WTC11 (cell line): ENCODE data around the gene CCBE1. TPM values are rescaled to one million over a fixed set of nuclear protein-coding genes. Genes with fewer than 3 reads are reported as not detected.

Experiments used
- ATAC-seq: fragments of 200-7000 bp; cut with Tn5 transposase; 2 replicates; pipeline ENCODE4 v1.10.0; 2021; ENCODE audit warnings: mild to moderate bottlenecking, moderate library complexity
- CTCF ChIA-PET: fragments of 300-600 bp; sonication (Branson Sonifier 250); formaldehyde crosslinking; loops from one replicate; lab custom pipeline; 2021; ENCODE audit warnings: antibody characterized with exemption; lab: Charles Lee
- POLR2A ChIA-PET: fragments of 350-600 bp; sonication (Branson Sonifier 250); formaldehyde crosslinking; loops from one replicate; lab custom pipeline; 2021; ENCODE audit warnings: antibody characterized with exemption; lab: Charles Lee
- DNase-seq: peaks from one replicate; pipeline ENCODE4 v3.0.0; 2021; ENCODE audit warnings: low spot score
- H3K27ac Mint-ChIP-seq: 2 replicates; pipeline ENCODE4 v1.8.0; 2021; ENCODE audit warnings: mixed read lengths
- H3K27me3 Mint-ChIP-seq: 2 replicates; pipeline ENCODE4 v1.8.0; 2021; ENCODE audit warnings: low read depth, mild to moderate bottlenecking, moderate library complexity, mixed read lengths
- H3K36me3 Mint-ChIP-seq: 2 replicates; pipeline ENCODE4 v1.8.0; 2021; ENCODE audit warnings: mixed read lengths
- H3K4me1 Mint-ChIP-seq: 2 replicates; pipeline ENCODE4 v1.8.0; 2022; ENCODE audit warnings: mixed read lengths
- H3K4me3 Mint-ChIP-seq: 2 replicates; pipeline ENCODE4 v1.8.0; 2021; ENCODE audit warnings: mild to moderate bottlenecking, moderate library complexity, mixed read lengths
- H3K9me3 Mint-ChIP-seq: 2 replicates; pipeline ENCODE4 v1.8.0; 2021; ENCODE audit warnings: mixed read lengths
- GABPB1 ChIP-seq: sonication (generic); formaldehyde crosslinking; IDR thresholded peaks from 2 replicates; pipeline ENCODE4 v1.8.1; 2023; ENCODE audit warnings: mild to moderate bottlenecking, missing genetic modification reagents
- JAZF1 ChIP-seq: fragments of 250-450 bp; sonication (Bioruptor Pico); IDR thresholded peaks from 2 replicates; pipeline ENCODE4 v1.9.0; 2021; ENCODE audit warnings: moderate library complexity, mild to moderate bottlenecking, inconsistent platforms
- RELA ChIP-seq: sonication (generic); formaldehyde crosslinking; IDR thresholded peaks from 2 replicates; pipeline ENCODE4 v1.8.1; 2022; ENCODE audit warnings: missing genetic modification reagents, mild to moderate bottlenecking, borderline replicate concordance
- RORB ChIP-seq: fragments of 250-450 bp; sonication (Bioruptor Pico); IDR thresholded peaks from 2 replicates; pipeline ENCODE4 v1.9.0; 2021; ENCODE audit warnings: mild to moderate bottlenecking
- TCF7 ChIP-seq: sonication (generic); formaldehyde crosslinking; IDR thresholded peaks from 2 replicates; pipeline ENCODE4 v1.8.0; 2022; ENCODE audit warnings: mild to moderate bottlenecking, low read depth, missing genetic modification reagents, moderate library complexity
- ZNF219 ChIP-seq: sonication (generic); formaldehyde crosslinking; IDR thresholded peaks from 2 replicates; pipeline ENCODE4 v1.8.0; 2023; ENCODE audit warnings: missing genetic modification reagents, mild to moderate bottlenecking, borderline replicate concordance
- total RNA-seq: library from RNA; stranded (reverse); gene quantifications from 3 replicates; pipeline ENCODE4 v1.2.3, GENCODE V29; 2021
- TF ChIP-seq, protein P1 (sequence below): sonication (generic); formaldehyde crosslinking; IDR thresholded peaks from 2 replicates; pipeline ENCODE4 v1.8.1; 2022; ENCODE audit warnings: mild to moderate bottlenecking, missing genetic modification reagents, moderate library complexity, borderline replicate concordance
- TF ChIP-seq, protein P2 (sequence below): sonication (generic); formaldehyde crosslinking; IDR thresholded peaks from 2 replicates; pipeline ENCODE4 v1.8.1; 2023; ENCODE audit warnings: mild to moderate bottlenecking, missing genetic modification reagents
- TF ChIP-seq, protein P3 (sequence below): sonication (generic); formaldehyde crosslinking; conservative IDR thresholded peaks from 2 replicates; pipeline ENCODE4 v1.8.1; 2022; ENCODE audit warnings: mild to moderate bottlenecking, missing genetic modification reagents
- TF ChIP-seq, protein P4 (sequence below): fragments of 250-450 bp; sonication (Bioruptor Pico); IDR thresholded peaks from 2 replicates; pipeline ENCODE4 v1.9.0; 2021; ENCODE audit warnings: moderate library complexity, mild to moderate bottlenecking, inconsistent platforms, borderline replicate concordance
- TF ChIP-seq, protein P5 (sequence below): sonication (generic); formaldehyde crosslinking; IDR thresholded peaks from 2 replicates; pipeline ENCODE4 v1.8.1; 2022; ENCODE audit warnings: low read depth, missing genetic modification reagents, borderline replicate concordance

Gene CCBE1
- total RNA-seq, 1 experiment from 2014 or later = 9.7 TPM

DNA sequence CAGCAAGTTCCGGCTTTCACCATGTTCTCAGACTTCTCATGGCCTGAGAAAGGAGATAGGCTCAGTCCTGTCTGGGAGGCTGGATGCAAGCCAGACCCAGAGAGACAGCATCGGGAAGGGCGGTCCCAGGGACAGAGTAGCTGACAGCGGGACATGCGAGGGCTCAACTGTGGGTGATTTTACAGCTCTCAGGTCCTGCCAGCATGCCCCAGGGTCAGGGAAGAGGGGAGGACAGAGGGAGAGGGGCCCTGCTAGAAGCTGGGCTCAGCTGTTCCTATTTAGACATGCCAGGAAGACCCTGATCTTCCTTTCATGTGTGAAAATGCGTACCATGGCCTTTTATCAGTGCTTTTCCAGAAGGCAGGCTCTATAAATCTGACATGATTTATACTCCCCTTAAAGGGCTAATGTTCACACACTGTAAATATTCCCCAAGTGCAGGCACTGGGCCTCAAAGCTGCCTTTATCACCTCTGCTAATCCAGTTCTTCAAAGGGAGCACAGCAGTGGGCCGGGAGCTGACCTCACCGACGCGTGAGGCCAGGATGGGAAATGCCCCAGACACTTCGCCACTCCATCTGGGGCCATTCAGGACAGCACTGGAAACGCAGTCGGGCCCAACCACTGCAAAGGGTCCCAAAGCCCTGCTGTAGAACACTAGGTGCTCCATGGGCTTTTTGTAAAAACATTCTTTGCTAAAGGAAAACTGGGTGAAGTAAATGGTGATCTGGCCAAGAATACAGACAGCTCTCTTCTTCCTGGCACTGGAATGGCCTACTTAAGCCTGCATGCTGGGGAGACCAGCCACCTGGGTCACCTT is 242.1 kb downstream of the CCBE1 start:
- H3K9me3 Mint-ChIP-seq = no peaks in the 10 kb centered on the region
- no peak; the same call in 1 of the 2 replicates for ATAC-seq
- TF ChIP-seq RELA (CRISPR knock-in tag) = no peak
- TF ChIP-seq, protein P1, sequence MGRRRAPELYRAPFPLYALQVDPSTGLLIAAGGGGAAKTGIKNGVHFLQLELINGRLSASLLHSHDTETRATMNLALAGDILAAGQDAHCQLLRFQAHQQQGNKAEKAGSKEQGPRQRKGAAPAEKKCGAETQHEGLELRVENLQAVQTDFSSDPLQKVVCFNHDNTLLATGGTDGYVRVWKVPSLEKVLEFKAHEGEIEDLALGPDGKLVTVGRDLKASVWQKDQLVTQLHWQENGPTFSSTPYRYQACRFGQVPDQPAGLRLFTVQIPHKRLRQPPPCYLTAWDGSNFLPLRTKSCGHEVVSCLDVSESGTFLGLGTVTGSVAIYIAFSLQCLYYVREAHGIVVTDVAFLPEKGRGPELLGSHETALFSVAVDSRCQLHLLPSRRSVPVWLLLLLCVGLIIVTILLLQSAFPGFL (CRISPR knock-in tag) = no peak
- no peak for TF ChIP-seq ZNF219 (CRISPR knock-in tag)
- TF ChIP-seq, protein P2, sequence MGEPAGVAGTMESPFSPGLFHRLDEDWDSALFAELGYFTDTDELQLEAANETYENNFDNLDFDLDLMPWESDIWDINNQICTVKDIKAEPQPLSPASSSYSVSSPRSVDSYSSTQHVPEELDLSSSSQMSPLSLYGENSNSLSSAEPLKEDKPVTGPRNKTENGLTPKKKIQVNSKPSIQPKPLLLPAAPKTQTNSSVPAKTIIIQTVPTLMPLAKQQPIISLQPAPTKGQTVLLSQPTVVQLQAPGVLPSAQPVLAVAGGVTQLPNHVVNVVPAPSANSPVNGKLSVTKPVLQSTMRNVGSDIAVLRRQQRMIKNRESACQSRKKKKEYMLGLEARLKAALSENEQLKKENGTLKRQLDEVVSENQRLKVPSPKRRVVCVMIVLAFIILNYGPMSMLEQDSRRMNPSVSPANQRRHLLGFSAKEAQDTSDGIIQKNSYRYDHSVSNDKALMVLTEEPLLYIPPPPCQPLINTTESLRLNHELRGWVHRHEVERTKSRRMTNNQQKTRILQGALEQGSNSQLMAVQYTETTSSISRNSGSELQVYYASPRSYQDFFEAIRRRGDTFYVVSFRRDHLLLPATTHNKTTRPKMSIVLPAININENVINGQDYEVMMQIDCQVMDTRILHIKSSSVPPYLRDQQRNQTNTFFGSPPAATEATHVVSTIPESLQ (CRISPR knock-in tag) = no peak
- TF ChIP-seq, all 79 proteins: peak for 0
- no peak overlapping the region for H3K27ac Mint-ChIP-seq
- ChIA-PET CTCF (interaction anchor here (0.6 kb wide), 1 partner anchor 180 kb away, joined by 3 read pairs; no protein-coding TSS in a partner anchor), POLR2A (interaction anchor here (0.6 kb wide), 1 partner anchor 160 kb away, joined by 5 read pairs; no protein-coding TSS in a partner anchor)
- no peaks in the 10 kb centered on the region for H3K27me3 Mint-ChIP-seq
- no peaks in the 10 kb centered on the region for H3K36me3 Mint-ChIP-seq
- peaks cover 21% of the 10 kb centered on the region for H3K4me1 Mint-ChIP-seq
- H3K4me3 Mint-ChIP-seq = no peak overlapping the region
- DNase-seq = no peak

DNA sequence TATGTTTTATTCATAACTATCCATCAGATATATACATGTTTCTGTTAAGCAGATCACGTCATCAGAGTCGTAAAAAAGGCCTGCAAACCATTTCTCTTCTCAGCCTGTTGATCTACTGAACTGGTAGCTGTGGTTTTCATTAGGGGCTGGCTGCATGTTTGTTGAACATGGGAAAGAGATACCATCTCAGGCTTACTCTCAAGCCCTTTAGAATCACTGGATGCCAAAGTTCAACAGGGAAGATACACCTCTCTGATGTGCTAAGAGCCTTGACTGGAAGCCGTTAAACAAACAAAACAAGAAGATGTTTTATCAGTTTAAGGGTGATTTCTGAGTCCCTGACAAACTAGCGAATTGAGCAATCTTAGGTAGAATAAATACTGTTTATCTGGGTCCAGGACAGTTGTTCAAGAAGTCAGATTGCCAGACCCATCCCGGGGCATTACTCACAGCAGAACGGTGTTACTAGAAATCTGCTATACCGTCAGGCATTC is 243.7 kb downstream of the CCBE1 start:
- no peaks in the 10 kb centered on the region for H3K9me3 Mint-ChIP-seq
- no peak overlapping the region for H3K27ac Mint-ChIP-seq
- peaks cover 12% of the 10 kb centered on the region for H3K4me1 Mint-ChIP-seq
- no peak for ATAC-seq
- TF ChIP-seq, protein P3, sequence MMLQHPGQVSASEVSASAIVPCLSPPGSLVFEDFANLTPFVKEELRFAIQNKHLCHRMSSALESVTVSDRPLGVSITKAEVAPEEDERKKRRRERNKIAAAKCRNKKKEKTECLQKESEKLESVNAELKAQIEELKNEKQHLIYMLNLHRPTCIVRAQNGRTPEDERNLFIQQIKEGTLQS (CRISPR knock-in tag) = no peak
- TF ChIP-seq GABPB1 (CRISPR knock-in tag) = peak; percentile 52; the same call in 1 of the 2 replicates
- TF ChIP-seq RORB = no peak
- TF ChIP-seq, all 79 proteins: peak for 1
- Mint-ChIP-seq H3K36me3 (no peaks in the 10 kb centered on the region), H3K27me3 (no peaks in the 10 kb centered on the region), H3K4me3 (no peak overlapping the region)
- no peak for DNase-seq
- POLR2A ChIA-PET = no interaction called here
- CTCF ChIA-PET = interaction anchor here (1.2 kb wide), 1 partner anchor 370 kb away, joined by 6 read pairs; no protein-coding TSS in a partner anchor

DNA sequence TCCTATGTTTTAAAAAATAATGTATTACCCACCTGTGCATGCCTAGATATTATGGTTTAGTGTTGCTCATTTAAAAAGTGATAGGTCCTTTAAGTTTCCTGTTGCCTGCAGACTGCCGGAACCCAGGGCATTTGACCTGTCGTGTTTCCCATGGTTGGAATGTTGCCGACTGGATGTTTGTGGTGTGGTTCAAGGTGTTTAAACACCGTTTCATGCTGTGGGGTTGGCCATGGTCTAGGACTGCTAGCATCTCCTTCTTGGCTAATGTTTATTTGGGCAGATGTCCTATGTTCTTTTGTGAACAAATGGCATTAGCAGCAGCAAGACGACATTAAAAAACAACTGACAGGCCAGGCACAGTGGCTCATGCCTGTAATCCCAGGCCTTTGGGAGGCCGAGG is 245.3 kb downstream of the CCBE1 start:
- H3K9me3 Mint-ChIP-seq = no peaks in the 10 kb centered on the region
- DNase-seq (no peak), ATAC-seq (no peak)
- CTCF ChIA-PET = interaction anchor here (0.6 kb wide), 1 partner anchor 37 kb away, joined by 4 read pairs; no protein-coding TSS in a partner anchor
- no peak for TF ChIP-seq TCF7 (CRISPR knock-in tag)
- TF ChIP-seq, protein P4, sequence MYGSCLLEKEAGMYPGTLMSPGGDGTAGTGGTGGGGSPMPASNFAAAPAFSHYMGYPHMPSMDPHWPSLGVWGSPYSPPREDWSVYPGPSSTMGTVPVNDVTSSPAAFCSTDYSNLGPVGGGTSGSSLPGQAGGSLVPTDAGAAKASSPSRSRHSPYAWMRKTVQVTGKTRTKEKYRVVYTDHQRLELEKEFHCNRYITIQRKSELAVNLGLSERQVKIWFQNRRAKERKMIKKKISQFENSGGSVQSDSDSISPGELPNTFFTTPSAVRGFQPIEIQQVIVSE = no peak
- no peak for TF ChIP-seq JAZF1 (CRISPR knock-in tag)
- TF ChIP-seq, protein P5, sequence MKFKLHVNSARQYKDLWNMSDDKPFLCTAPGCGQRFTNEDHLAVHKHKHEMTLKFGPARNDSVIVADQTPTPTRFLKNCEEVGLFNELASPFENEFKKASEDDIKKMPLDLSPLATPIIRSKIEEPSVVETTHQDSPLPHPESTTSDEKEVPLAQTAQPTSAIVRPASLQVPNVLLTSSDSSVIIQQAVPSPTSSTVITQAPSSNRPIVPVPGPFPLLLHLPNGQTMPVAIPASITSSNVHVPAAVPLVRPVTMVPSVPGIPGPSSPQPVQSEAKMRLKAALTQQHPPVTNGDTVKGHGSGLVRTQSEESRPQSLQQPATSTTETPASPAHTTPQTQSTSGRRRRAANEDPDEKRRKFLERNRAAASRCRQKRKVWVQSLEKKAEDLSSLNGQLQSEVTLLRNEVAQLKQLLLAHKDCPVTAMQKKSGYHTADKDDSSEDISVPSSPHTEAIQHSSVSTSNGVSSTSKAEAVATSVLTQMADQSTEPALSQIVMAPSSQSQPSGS (CRISPR knock-in tag) = no peak
- TF ChIP-seq, all 79 proteins: peak for 0
- H3K27me3 Mint-ChIP-seq = no peaks in the 10 kb centered on the region
- no peaks in the 10 kb centered on the region for H3K36me3 Mint-ChIP-seq
- H3K4me3 Mint-ChIP-seq = no peak overlapping the region
- H3K4me1 Mint-ChIP-seq = peaks cover 12% of the 10 kb centered on the region
- POLR2A ChIA-PET = no interaction called here
- H3K27ac Mint-ChIP-seq = no peak overlapping the region
